GM19239 (cell line): Measurements from ENCODE around the gene SUCO.

Experiments
- DNase-seq: peaks from one replicate; pipeline ENCODE4 v3.0.0; 2011; ENCODE audit warnings: low spot score; ENCODE audit not compliant: insufficient read length
- FAIRE-seq: peaks from 2 replicates; lab custom pipeline; 2011; peaks lifted over from hg19 to GRCh38; lab: Jason Lieb, UNC

The SUCO gene

DNA sequence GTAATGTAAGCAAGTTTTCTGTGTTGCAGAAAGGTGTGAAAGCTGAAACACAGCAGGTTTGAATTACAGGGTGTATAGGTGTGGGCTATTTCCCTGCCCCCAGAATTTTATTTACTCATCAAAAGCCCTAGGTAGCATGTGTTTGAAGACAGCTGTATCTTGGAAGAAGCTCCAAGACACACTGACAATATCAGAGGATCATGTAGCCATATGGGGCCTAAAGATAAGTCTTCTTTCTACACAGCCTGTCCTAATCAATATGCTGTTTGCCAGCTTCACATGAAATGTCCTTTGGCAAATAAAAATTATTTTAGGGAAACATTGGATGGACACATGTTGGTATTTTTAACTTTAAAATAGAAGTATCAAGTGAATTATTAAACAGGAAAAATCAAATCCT lies 17.5 kb upstream of the SUCO start:
- DNase-seq = no peak
- no peak for FAIRE-seq

DNA sequence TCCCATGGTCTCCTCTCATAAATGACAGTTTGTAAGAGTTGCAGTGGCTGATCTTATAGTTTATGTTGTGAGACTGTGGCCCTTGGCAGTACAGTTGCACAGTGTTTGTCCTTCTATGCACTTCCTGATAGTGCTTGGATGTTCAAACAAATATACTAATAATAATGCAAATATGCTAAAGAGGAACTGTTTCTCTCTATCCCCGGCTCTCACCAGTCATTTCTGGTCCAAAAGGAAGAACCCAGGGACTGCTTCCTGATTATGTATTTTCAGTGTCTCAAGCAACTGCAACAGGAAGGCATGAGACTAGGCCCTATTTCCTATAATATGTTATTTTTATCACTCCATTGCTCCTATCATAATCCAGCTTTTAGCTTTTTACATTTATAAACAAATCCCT lies 17.0 kb upstream of the SUCO start:
- DNase-seq (no peak), FAIRE-seq (no peak)

DNA sequence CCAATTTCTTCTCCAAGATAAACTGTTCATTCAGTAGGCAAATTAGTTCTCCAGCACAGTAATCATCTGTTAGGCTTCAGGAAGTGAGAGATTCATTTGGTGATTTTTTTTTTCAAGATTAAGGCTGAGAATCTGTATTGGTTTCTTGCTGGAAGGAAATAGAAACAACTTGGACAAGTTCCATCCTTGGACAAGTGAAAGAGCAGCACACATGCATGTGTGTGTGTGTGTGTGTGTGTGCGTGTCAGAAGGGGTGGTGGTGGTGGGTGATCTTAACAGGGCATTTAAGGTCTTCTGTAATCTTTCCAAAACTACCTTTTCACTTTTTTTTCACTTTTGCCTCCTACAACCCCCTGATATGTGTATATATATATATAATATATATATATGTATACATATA lies 15.9 kb upstream of the SUCO start:
- DNase-seq (no peak), FAIRE-seq (no peak)

DNA sequence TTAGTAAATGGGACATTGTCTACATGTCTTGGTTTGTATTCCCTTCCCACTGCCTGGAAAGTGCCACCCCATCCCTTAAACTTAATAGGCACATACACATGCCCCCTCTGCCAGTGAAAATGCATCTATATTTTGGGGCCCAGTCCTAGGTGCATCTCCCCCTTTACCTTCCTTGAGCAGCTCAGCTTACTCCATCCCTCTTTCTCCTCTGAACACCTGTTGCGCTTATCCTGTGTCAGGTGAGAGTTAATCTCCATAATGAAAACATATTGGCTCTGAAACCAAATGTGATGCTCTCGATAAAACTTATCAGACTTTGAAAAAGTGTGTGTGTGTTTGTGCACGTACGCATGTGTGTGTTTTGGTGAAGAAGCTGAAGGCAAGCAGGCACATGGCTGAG lies 15.4 kb upstream of the SUCO start:
- FAIRE-seq (no peak), DNase-seq (no peak)

DNA sequence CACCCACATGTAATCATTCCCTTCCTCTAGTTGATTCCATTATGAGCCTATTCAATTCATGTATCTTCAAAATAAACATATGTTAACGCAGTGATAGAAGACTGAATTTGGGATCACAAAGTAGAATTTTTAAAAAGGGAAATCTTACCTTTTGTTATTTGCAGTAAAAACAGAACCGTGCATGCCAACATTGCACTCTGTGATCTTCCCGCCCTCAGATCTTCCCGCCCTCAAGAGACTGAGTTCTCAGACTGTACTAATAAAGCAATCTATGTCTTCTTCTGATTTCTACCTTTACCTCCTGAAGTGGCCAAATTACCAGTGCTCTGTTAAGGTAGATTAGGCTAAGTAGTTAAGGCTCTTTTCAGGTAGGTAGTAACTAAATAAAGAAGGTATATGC lies 3.6 kb upstream of the SUCO start:
- no peak for FAIRE-seq
- DNase-seq = no peak

DNA sequence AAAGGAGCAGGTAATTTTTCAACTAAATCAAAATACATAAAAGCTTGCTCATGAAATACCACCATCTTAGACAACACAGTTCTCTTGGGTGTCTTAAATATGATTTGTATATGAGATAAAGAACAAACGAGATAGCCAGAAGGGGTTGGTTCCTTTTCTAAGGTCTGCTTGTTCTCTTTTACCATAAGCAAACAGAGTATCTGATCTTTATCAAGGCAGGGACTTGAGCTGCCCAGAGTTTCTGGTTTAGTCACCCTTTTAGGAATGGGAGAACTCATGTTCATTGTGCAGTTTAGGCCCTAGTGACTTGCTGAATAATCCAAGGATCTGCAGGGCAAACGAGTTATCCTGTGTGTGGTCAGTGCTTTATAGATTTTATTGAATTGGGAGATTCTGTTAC lies 3.0 kb upstream of the SUCO start:
- FAIRE-seq (no peak), DNase-seq (no peak)

DNA sequence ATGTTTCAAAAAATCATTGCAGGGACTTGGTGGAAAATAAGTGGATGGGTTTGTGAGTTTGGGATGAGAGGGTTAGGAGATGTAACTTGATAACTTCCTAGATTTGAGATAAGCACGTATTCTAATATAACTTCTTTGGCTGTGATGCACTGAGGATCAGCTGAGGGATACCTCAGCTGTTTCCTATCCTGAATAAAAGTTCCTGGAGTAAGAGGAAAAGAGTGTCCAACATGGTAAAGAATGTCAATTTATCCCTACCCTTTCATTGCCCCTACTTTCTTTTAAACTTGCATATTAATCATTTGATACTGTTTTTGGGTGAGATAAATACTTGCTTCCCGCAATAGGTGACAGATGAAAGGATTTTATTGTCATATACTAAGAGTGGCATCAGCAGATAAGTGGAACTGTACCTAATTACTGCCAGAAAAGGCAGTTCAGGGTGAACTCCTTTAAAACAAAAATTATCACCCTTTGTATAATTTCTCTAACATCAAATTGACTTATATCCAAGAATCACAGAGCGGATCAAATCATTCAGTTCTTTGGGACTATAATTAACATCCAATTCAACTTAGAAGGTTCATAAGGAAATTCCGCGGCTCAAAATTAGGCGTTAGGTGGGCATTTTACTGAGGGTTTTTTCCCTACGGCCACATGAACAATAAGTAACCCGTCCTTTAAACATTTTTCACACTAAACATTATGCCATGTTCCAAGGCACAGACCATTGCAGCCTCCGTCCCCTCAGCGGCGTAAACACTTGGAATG lies 1.4 kb upstream of the SUCO start:
- no peak for FAIRE-seq
- DNase-seq = no peak

DNA sequence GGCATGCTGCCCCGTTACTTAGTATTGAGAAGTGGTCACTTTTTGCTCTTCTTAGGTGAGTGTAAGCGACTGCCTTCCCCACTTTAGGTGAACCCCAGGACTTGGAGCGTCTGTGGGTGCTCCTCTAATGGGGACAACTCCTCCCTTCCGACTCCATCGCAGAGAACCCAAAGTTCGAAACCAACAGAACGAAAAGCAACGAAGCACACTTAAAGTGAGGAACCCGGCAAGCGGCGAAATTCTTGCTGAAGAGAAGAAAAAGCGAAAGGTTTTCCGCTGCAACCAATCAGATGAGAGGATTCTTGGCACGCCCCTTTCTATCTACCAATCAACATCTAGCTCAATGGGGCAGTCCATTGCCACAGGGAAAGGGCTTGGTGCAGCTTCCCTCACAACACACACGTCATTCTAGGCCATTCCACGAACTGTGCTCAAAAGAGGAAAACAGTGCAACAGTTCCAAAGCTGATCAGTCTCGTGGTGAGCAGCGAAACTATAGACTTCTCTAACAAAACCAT lies 709 bp upstream of the SUCO start:
- peak; percentile 50 for DNase-seq
- peak; percentile 99 for FAIRE-seq

DNA sequence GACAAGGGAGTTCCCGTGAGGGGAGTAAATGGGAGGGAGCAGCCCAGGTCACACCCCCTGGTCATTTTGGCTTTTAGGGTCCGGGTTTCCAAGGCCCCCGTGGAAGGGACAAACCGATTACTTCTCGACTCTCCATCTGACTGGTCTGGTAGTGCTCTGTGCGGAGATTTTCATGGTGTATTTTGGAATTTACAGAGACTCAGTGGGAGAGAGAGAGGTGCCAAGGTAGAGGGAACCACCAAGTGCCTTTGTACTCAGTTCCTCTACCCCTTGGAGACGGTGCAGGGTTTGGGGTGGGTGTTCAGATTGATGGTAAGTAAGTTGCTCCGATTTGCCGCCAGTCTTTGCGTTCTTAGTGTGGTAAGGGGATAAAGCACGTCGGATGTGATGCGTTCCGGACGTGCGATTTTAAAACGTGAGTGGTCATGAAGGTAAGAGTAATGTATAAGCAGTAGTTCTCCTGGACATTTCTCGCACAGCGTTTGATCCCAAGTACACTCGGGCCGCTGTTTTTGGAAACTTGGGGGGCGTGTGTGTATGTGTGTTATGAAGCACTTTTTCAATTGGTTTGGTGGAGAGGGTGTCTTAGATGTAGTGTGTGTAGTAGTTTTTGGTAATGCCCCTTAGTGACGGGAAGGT lies 682 bp downstream of the SUCO start:
- FAIRE-seq (no peak), DNase-seq (no peak)

DNA sequence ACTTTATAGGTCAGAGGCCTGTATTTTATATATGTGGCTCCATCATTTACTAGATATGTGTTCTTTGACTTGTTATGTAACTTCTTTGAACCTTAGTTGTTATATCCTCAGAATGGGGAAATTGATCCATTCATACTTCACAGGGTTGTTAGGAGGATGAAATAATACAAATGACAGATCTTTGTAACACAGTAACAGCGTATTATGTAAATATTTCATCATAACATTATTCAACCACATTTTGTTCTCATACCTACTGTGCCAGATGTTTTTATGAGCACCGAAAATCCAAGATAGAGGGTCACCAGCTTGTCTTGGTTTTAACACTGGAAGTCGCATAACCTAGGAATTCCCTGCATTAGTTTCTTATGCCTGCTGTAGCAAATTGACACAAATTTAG lies 3.3 kb downstream of the SUCO start:
- FAIRE-seq (no peak), DNase-seq (no peak)

DNA sequence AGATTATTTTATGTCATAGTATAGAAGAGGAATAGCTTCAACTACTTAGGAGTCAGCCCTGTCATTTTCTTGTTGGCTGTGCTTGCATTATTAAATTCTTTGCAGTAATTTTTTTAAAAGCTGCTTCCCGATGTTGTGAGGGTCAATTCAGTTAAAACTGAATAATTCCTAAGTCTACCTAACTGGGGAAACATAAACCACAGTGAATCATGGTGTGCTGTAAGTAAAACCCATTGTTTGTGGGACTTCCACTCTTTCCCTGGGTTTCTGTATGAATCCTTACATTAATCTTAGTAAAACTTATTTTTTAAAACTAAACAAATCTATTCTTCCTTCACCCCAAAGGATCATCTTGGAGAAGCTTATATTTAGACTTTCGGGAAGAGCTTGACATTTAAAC lies 4.4 kb downstream of the SUCO start:
- DNase-seq (no peak), FAIRE-seq (no peak)

DNA sequence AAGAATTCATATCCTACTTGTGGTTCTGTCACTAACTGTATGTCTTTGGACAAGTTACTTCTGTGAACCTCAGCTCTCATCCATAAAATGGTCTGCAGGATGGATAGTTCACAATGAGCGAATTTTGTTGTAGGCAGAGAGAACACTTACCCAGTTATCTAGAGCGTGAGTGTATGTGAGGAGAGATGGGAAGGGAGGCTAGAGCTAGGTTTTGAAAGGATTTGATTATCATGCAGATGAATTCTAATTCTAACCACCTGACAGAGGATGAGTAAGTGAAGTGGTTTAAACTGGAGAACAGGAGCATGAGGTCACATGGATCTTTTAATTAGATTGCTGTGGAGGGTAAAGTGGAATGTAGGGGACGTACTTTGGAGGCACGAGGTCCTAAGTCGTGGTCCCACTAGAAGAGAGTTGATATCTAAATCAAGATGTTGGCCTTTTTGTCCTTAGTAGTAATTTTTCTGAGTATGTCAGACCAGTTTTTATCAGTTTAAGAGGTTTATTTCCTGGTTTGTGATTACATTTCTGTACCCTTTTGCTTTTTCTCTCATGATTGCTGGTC lies 5.0 kb downstream of the SUCO start:
- FAIRE-seq = no peak
- no peak for DNase-seq

DNA sequence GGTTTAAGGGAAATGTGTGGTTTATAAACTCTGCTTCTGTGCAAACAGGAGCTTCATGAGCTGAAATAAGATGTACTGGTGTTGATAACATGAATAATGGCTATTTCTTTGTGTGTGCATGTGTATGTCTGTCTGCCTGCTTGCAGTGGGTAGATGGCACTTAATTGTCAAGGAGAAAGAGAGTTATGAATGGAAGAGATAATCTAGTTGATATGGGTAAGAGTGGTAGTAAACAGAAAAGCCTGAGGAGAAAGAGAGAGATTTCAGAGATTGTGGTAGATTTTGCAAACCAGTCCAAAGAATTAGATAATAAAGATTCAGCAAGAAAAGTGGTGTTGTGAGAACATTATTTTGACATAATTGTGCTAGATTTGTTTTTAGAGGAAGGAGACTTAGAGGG lies 7.7 kb downstream of the SUCO start:
- no peak for DNase-seq
- no peak for FAIRE-seq

DNA sequence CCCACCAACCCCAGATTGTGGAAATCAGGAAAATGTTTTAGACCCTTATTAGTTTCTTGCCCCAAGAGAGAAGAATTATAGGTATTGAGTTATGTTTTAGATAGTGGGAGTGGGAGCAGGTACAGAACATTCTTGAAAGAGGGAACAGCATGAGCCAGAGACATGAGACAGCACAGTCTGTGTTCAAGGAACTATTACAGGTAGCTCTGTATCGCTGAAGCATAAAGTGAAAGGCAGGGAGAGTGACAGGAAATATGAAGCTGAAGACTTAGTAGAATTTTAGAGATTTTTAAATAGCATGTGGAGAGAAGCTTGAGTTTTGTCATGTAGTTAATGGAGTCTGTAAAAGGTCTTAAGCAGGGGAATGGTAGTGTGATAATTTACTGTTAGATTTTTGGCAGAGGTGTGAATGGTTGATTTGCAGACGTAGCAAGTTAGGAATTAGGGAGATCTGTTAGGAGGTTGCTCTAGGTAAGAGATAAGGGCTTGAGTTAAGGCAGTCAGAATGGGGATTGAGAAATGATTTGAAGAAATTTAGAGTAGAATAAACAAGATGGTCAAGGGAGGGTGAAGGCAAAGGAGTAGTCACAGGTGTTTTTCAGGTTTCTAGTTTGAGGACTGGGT lies 11.6 kb downstream of the SUCO start:
- DNase-seq (no peak), FAIRE-seq (peak; percentile 37)

DNA sequence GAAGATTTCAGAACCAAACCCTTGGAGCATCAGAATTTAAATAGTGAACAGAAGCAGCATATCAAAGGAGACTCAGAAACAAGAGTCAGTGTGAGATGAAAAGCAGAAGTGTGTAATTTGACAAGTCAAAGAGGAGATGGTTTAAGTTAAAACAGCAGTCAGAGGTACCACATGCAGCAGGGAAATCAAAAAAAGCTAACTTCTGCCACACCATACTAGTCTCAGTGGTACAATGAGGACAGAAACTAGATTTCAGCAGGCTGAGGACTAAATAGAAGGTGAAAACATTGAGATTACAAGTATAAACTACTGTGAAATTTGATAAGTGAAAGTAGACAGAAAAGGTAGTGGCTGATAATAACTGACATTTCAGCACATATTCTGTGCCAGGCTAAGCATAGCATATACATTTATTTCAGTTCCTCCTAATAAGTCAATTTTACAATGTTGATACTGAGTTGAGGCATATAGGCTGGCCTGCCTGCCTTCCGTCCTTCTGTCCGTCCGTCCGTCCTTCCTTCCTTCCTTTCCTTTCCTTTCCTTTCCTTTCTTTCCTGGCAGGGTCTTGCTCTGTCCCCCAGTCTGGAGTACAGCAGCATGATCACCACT lies 12.6 kb downstream of the SUCO start:
- DNase-seq (no peak), FAIRE-seq (peak; percentile 92)

DNA sequence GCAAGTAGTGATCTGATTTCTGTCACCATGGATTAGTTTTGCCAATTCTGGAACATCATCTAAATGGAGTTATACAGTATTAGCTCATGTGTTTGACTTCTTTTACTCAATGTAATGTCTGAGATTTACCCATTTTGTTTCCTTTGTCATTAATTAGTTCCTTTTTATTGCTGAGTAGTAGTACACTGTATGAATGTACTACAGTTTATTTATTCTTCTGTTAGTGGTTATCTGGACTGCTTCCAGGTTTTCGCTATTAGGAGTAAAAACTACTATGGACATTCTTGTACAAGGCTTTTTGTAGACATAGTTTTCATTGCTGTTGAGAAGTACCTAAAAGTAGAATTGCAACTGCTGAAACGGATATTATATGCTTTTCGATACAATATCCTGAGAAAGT lies 14.1 kb downstream of the SUCO start:
- FAIRE-seq = no peak
- DNase-seq = no peak

DNA sequence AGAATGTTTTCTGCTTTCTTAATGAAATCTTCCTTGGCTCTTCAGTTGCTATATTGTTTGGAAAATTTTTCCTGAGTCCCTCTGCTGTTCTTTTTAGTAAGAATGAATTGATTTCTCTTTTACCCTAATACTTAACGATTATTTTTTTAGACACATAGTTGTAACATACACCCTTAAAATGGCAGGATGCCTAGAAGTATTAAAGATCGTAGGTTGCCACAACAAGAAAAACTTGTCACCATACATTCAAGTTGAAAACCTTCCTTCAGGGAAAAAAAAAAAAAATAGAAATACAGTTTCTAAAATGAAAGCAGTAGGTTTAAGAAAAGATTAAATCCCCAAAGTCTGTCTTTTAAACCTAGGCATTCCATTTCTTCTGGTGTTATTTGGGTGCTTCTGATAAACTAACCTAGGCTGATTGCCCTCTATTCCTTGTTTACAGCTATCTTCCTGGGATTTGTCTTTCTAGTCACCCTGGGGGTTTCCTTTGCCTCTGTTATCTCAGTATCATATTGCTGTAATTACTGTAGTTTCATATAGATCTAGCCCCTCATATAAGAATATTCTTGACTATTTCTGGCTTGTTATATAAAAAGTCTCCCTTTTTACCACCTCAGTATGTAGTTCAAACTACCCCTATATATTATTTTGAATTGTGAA lies 16.8 kb downstream of the SUCO start:
- FAIRE-seq (no peak), DNase-seq (no peak)

DNA sequence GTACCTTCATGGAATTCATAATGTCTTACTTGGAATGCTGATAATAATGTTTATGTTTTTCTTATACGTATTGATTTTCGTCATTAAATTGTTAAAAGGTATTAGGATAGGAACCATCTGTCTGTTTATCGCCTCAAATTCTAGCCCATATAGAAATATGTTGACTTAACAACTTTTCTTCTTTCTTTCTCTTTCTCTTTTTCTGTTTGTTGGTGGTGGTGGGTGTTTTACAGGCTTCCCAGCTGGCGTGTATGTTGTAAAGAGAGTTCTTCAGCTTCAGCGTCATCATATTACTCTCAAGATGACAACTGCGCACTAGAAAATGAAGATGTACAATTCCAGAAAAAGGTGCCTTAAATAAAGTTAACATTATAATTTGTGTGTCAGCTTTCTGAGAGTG lies 18.3 kb downstream of the SUCO start:
- no peak for FAIRE-seq
- DNase-seq = no peak

DNA sequence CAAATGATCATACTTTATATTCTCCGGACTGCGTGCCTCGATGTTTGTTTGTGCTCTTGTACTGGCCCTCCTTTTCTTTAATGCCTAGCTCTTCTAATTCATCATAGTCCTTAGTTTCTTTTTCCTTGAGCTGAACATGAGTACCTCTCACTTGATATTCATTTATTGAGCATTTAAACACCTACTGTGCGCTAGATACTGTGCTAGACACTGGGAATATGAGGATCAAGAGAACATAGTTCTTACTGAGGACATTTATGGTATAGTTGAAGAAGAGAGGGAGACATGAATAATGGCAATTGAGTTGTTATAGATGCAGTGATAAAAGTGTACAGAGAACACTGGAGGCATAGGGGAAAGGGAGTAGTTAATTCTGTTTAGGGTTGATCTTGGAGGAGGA lies 22.0 kb downstream of the SUCO start:
- FAIRE-seq = no peak

DNA sequence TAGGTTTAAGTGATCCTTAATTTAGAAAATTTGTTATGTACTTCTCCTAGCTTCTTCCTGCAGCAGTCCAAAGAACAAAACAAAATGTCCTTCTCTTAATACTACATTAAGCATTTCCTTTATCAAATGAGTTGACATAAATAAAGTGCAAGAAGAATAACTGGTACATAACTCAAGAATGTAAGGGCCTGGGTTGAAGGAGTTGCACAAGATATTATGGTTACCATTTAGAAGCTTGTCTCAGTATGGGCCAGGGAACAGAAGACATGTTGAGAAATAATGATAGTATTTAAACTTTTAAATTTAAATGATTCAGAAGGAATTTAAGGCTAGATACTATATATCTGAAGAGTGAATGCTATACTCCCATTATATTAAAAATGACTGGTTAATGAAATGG lies 23.5 kb downstream of the SUCO start:
- FAIRE-seq (no peak), DNase-seq (no peak)

More for the DNA sequence above, 22.0 kb downstream of the SUCO start:
- DNase-seq = no peak
